Loucy (cell line): Measurements from ENCODE around the gene GOLGA6L10.
"Not testable (repeated sequence)": the region's sequence is repeated elsewhere in the genome, so short reads cannot be mapped to it uniquely, and the experiment has no call there.

Source experiments
- H2AFZ ChIP-seq: fragments of 200-600 bp; sonication (generic); 2 replicates; pipeline ENCODE4 v1.6.0; 2016; ENCODE audit warnings: antibody characterized with exemption, mild to moderate bottlenecking, low read length, moderate library complexity
- H3F3A ChIP-seq: fragments of 200-600 bp; 2 replicates; pipeline ENCODE4 v1.6.0; 2016; ENCODE audit warnings: antibody characterized with exemption, low read depth, mild to moderate bottlenecking
- H3K27me3 ChIP-seq: fragments of 200-600 bp; sonication (generic); 2 replicates; pipeline ENCODE4 v1.6.1; 2014; ENCODE audit warnings: low read length, mild to moderate bottlenecking; ENCODE audit not compliant: insufficient read depth, poor library complexity, severe bottlenecking
- H3K36me3 ChIP-seq: fragments of 200-600 bp; sonication (generic); 2 replicates; pipeline ENCODE4 v1.6.1; 2016; ENCODE audit warnings: low read length; ENCODE audit not compliant: insufficient read depth
- H3K4me1 ChIP-seq: fragments of 200-600 bp; sonication (generic); 2 replicates; pipeline ENCODE4 v1.5.1; 2014; ENCODE audit warnings: low read length, mild to moderate bottlenecking; ENCODE audit not compliant: insufficient read depth, poor library complexity, severe bottlenecking
- H3K4me2 ChIP-seq: fragments of 200-600 bp; sonication (generic); 2 replicates; pipeline ENCODE4 v1.6.0; 2014; ENCODE audit warnings: antibody characterized with exemption, low read length, low read depth, mild to moderate bottlenecking; ENCODE audit not compliant: poor library complexity, severe bottlenecking
- H3K4me3 ChIP-seq: fragments of 200-600 bp; sonication (generic); 2 replicates; pipeline ENCODE4 v1.5.1; 2014; ENCODE audit warnings: low read length, mild to moderate bottlenecking, mixed read lengths; ENCODE audit not compliant: poor library complexity, severe bottlenecking
- H3K79me2 ChIP-seq: fragments of 200-600 bp; sonication (generic); 2 replicates; pipeline ENCODE4 v1.6.1; 2014; ENCODE audit warnings: low read length; ENCODE audit not compliant: insufficient read depth
- H3K9ac ChIP-seq: fragments of 200-600 bp; sonication (generic); 2 replicates; pipeline ENCODE4 v1.6.0; 2014; ENCODE audit warnings: mild to moderate bottlenecking, low read depth, low read length, moderate library complexity; ENCODE audit not compliant: poor library complexity, severe bottlenecking
- H3K9me2 ChIP-seq: fragments of 200-600 bp; sonication (generic); replicated peaks from 2 replicates; pipeline ENCODE4 v1.6.1; 2016; ENCODE audit warnings: low read depth, low read length, mixed read lengths
- H3K9me3 ChIP-seq: fragments of 200-600 bp; sonication (generic); 2 replicates; pipeline ENCODE4 v1.6.1; 2014; ENCODE audit warnings: mild to moderate bottlenecking, antibody characterized with exemption, low read length, low read depth; ENCODE audit not compliant: insufficient read depth
- H4K20me1 ChIP-seq: fragments of 200-600 bp; sonication (generic); 2 replicates; pipeline ENCODE4 v1.6.0; 2014; ENCODE audit warnings: antibody characterized with exemption, low read length, mild to moderate bottlenecking; ENCODE audit not compliant: insufficient read depth, poor library complexity, severe bottlenecking

Gene GOLGA6L10

GRCh38 chr15:82333603-82334553, 15.4 kb downstream of the GOLGA6L10 start:
- not testable (repeated sequence) for H4K20me1 ChIP-seq, H3K27me3 ChIP-seq, H3F3A ChIP-seq, H2AFZ ChIP-seq, H3K9ac ChIP-seq, H3K9me2 ChIP-seq, H3K4me2 ChIP-seq, H3K79me2 ChIP-seq, H3K4me1 ChIP-seq, H3K4me3 ChIP-seq, H3K36me3 ChIP-seq, H3K9me3 ChIP-seq

- not testable (repeated sequence) for H4K20me1 ChIP-seq, H3K4me1 ChIP-seq, H2AFZ ChIP-seq, H3K36me3 ChIP-seq, H3K4me2 ChIP-seq, H3F3A ChIP-seq, H3K4me3 ChIP-seq, H3K9me3 ChIP-seq, H3K9ac ChIP-seq, H3K79me2 ChIP-seq, H3K9me2 ChIP-seq, H3K27me3 ChIP-seq
Observed at GRCh38 chr15:82332711-82333602, 16.3 kb downstream of the GOLGA6L10 start.

- not testable (repeated sequence) for H3F3A ChIP-seq, H3K9me2 ChIP-seq, H3K4me2 ChIP-seq
Observed at GRCh38 chr15:82331576-82332304, 17.5 kb downstream of the GOLGA6L10 start.

GRCh38 chr15:82330921-82331320, 18.4 kb downstream of the GOLGA6L10 start:
- not testable (repeated sequence) for H3K4me1 ChIP-seq, H3K4me3 ChIP-seq, H3F3A ChIP-seq, H4K20me1 ChIP-seq, H3K9me2 ChIP-seq, H3K36me3 ChIP-seq, H3K4me2 ChIP-seq, H3K9me3 ChIP-seq, H3K9ac ChIP-seq, H3K79me2 ChIP-seq, H2AFZ ChIP-seq, H3K27me3 ChIP-seq

More at GRCh38 chr15:82331576-82332304, 17.5 kb downstream of the GOLGA6L10 start:
- H3K79me2 ChIP-seq, H4K20me1 ChIP-seq, H2AFZ ChIP-seq, H3K4me1 ChIP-seq, H3K9ac ChIP-seq, H3K27me3 ChIP-seq, H3K9me3 ChIP-seq, H3K36me3 ChIP-seq, H3K4me3 ChIP-seq: not testable (repeated sequence)

GRCh38 chr15:82329039-82329438, 20.2 kb downstream of the GOLGA6L10 start:
- H3K4me3 ChIP-seq, H3K4me2 ChIP-seq, H3K36me3 ChIP-seq, H3K9ac ChIP-seq, H3K27me3 ChIP-seq, H3K79me2 ChIP-seq, H3K4me1 ChIP-seq, H2AFZ ChIP-seq, H3F3A ChIP-seq, H4K20me1 ChIP-seq, H3K9me3 ChIP-seq, H3K9me2 ChIP-seq: not testable (repeated sequence)

GRCh38 chr15:82327372-82327771, 21.9 kb downstream of the GOLGA6L10 start:
- not testable (repeated sequence) for H3K4me3 ChIP-seq, H3K9me2 ChIP-seq

GRCh38 chr15:82326896-82327295, 22.4 kb downstream of the GOLGA6L10 start:
- H3K4me1 ChIP-seq: not testable (repeated sequence)

More at GRCh38 chr15:82327372-82327771, 21.9 kb downstream of the GOLGA6L10 start:
- H3K36me3 ChIP-seq, H3K9me3 ChIP-seq, H3K27me3 ChIP-seq, H3F3A ChIP-seq, H3K9ac ChIP-seq, H3K4me2 ChIP-seq, H4K20me1 ChIP-seq, H2AFZ ChIP-seq, H3K4me1 ChIP-seq, H3K79me2 ChIP-seq: not testable (repeated sequence)

More at GRCh38 chr15:82326896-82327295, 22.4 kb downstream of the GOLGA6L10 start:
- not testable (repeated sequence) for H3K9me2 ChIP-seq, H3K4me2 ChIP-seq, H2AFZ ChIP-seq, H3K27me3 ChIP-seq, H3F3A ChIP-seq, H3K9me3 ChIP-seq, H4K20me1 ChIP-seq, H3K9ac ChIP-seq, H3K4me3 ChIP-seq, H3K36me3 ChIP-seq, H3K79me2 ChIP-seq
